ENCODE data around the gene CORO2B. TPM values are rescaled to one million over a fixed set of nuclear protein-coding genes. Genes with fewer than 3 reads are reported as not detected.

Gene CORO2B
- total RNA-seq, 1 experiment from 2014 or later: not detected

- in situ Hi-C loops (cut with HindIII; ENCODE audit: low sequenced_read_pairs): no loop called here
- DNase-seq (ENCODE audit: low spot score): no peak
Measured at GRCh38 chr15:68654786-68655560, 76.2 kb downstream of the CORO2B start.

GRCh38 chr15:68655686-68656437, 77.1 kb downstream of the CORO2B start:
- in situ Hi-C loops (cut with HindIII; ENCODE audit: low sequenced_read_pairs): no loop called here
- DNase-seq (ENCODE audit: low spot score): no peak

- in situ Hi-C loops (cut with HindIII; ENCODE audit: low sequenced_read_pairs): no loop called here
- no peak for DNase-seq (ENCODE audit: low spot score)
Measured at GRCh38 chr15:68656438-68656739, 77.6 kb downstream of the CORO2B start.

GRCh38 chr15:68658151-68658550, 79.4 kb downstream of the CORO2B start:
- in situ Hi-C loops (cut with HindIII; ENCODE audit: low sequenced_read_pairs): no loop called here
- peak; percentile 83 for DNase-seq (ENCODE audit: low spot score)

GRCh38 chr15:68658641-68659358, 80.0 kb downstream of the CORO2B start:
- peak; percentile 54 for DNase-seq (ENCODE audit: low spot score)
- in situ Hi-C loops (cut with HindIII; ENCODE audit: low sequenced_read_pairs): no loop called here

GRCh38 chr15:68663526-68663925, 84.7 kb downstream of the CORO2B start:
- no peak for DNase-seq (ENCODE audit: low spot score)
- in situ Hi-C loops (cut with HindIII; ENCODE audit: low sequenced_read_pairs): no loop called here

GRCh38 chr15:68666120-68666811, 87.5 kb downstream of the CORO2B start:
- in situ Hi-C loops (cut with HindIII; ENCODE audit: low sequenced_read_pairs): no loop called here
- DNase-seq (ENCODE audit: low spot score): peak; percentile 87

GRCh38 chr15:68666812-68667450, 88.1 kb downstream of the CORO2B start:
- in situ Hi-C loops (cut with HindIII; ENCODE audit: low sequenced_read_pairs): no loop called here
- peak; percentile 68 for DNase-seq (ENCODE audit: low spot score)

- in situ Hi-C loops (cut with HindIII; ENCODE audit: low sequenced_read_pairs): no loop called here
- no peak for DNase-seq (ENCODE audit: low spot score)
Measured at GRCh38 chr15:68667800-68668625, 89.2 kb downstream of the CORO2B start.

GRCh38 chr15:68668926-68669600, 90.3 kb downstream of the CORO2B start:
- in situ Hi-C loops (cut with HindIII; ENCODE audit: low sequenced_read_pairs): no loop called here
- DNase-seq (ENCODE audit: low spot score): no peak

GRCh38 chr15:68672251-68672650, 93.5 kb downstream of the CORO2B start:
- in situ Hi-C loops (cut with HindIII; ENCODE audit: low sequenced_read_pairs): no loop called here
- DNase-seq (ENCODE audit: low spot score): no peak

GRCh38 chr15:68672781-68673205, 94.0 kb downstream of the CORO2B start:
- in situ Hi-C loops (cut with HindIII; ENCODE audit: low sequenced_read_pairs): no loop called here
- DNase-seq (ENCODE audit: low spot score): no peak

GRCh38 chr15:68674975-68675374, 96.2 kb downstream of the CORO2B start:
- peak; percentile 77 for DNase-seq (ENCODE audit: low spot score)
- in situ Hi-C loops (cut with HindIII; ENCODE audit: low sequenced_read_pairs): no loop called here

- no peak for DNase-seq (ENCODE audit: low spot score)
- in situ Hi-C loops (cut with HindIII; ENCODE audit: low sequenced_read_pairs): no loop called here
Measured at GRCh38 chr15:68676011-68676605, 97.3 kb downstream of the CORO2B start.

- in situ Hi-C loops (cut with HindIII; ENCODE audit: low sequenced_read_pairs): no loop called here
- no peak for DNase-seq (ENCODE audit: low spot score)
Measured at GRCh38 chr15:68676926-68677325, 98.1 kb downstream of the CORO2B start.

- no peak for DNase-seq (ENCODE audit: low spot score)
- in situ Hi-C loops (cut with HindIII; ENCODE audit: low sequenced_read_pairs): no loop called here
Measured at GRCh38 chr15:68677996-68678395, 99.2 kb downstream of the CORO2B start.

- in situ Hi-C loops (cut with HindIII; ENCODE audit: low sequenced_read_pairs): no loop called here
- no peak for DNase-seq (ENCODE audit: low spot score)
Measured at GRCh38 chr15:68678746-68679145, 100.0 kb downstream of the CORO2B start.
